Aorta (tissue), 5 donors: ENCODE measurements around the gene PRPF4. TPM values are rescaled to one million over a fixed set of nuclear protein-coding genes. Genes with fewer than 3 reads are reported as not detected.

Experiments
- ATAC-seq: fragments of 200-7000 bp; cut with Tn5 transposase; one replicate; pipeline ENCODE4 v1.9.1; 2022; ENCODE audit warnings: moderate library complexity; ENCODE audit not compliant: low FRiP score
- DNase-seq, 2 donors: peaks; one replicate each; pipeline ENCODE4 v3.0.0-alpha.2; 2020
- H3K27ac ChIP-seq, 2 donors: one replicate each; pipeline ENCODE4 v1.5.1; 2013; ENCODE audit warnings: low read length in 2 of 2, mild to moderate bottlenecking in 2 of 2, moderate library complexity in 2 of 2, control low read depth in 1 of 2, inconsistent platforms in 1 of 2, low read depth in 1 of 2
- H3K27me3 ChIP-seq, 2 donors: one replicate each; pipeline ENCODE4 v1.6.1; 2013; ENCODE audit warnings: control low read depth in 1 of 2, low read length in 1 of 2, mild to moderate bottlenecking in 1 of 2, moderate library complexity in 1 of 2; ENCODE audit not compliant: insufficient read depth in 2 of 2, control insufficient read depth in 1 of 2
- H3K36me3 ChIP-seq, 2 donors: one replicate each; pipeline ENCODE4 v1.6.1; 2013; ENCODE audit warnings: control low read depth in 1 of 2, low read length in 1 of 2, mild to moderate bottlenecking in 1 of 2; ENCODE audit not compliant: insufficient read depth in 2 of 2, control insufficient read depth in 1 of 2
- H3K4me1 ChIP-seq, 2 donors: one replicate each; pipeline ENCODE4 v1.6.1; 2013; ENCODE audit warnings: low read length in 2 of 2, control low read depth in 1 of 2, mild to moderate bottlenecking in 1 of 2, moderate library complexity in 1 of 2; ENCODE audit not compliant: insufficient read depth in 2 of 2, control insufficient read depth in 1 of 2
- H3K4me3 ChIP-seq, 2 donors: one replicate each; pipeline ENCODE4 v1.5.1; 2013; ENCODE audit warnings: low read length in 2 of 2, control low read depth in 1 of 2, mild to moderate bottlenecking in 1 of 2
- H3K9me3 ChIP-seq: one replicate; pipeline ENCODE4 v1.6.1; 2013; ENCODE audit warnings: mild to moderate bottlenecking, low read length; ENCODE audit not compliant: control insufficient read depth
- WGBS, 2 donors: extraction: QIAGEN DNeasy Blood & Tissue Kit; methylation state at CpG; one replicate each; pipeline ENCODE4 v1.1.7; 2013; 5-methylcytosine and 5-hydroxymethylcytosine counted together
- intact Hi-C, 2 donors: fragments of 100-400 bp; cut with DNase I; formaldehyde crosslinking; loops; one replicate each; pipeline versions ENCODE4 v1.14.2 to v1.15.0; 2022
- polyA plus RNA-seq, 2 donors: library from polyadenylated mRNA; stranded (reverse); fragments of 200-250 nt; gene quantifications; one replicate each; pipeline ENCODE4 v1.2.3, GENCODE V29; 2013
- total RNA-seq, 2 donors: library from RNA; stranded (reverse); fragmentation: NEBNext Ultra II Directional; extraction: Animal tissue kit (Norgen Biotek cat#: 25700); gene quantifications; one replicate each; pipeline ENCODE4 v1.2.1, GENCODE V29; 2021
- donor health status: healthy with polysubstance abuse.
- donor health status: Bipolar disorder and iron deficiency.
- donor health status: DM: no; HTN: no; CAD: no.
- donor health status: DM: no; HTN: no; CAD: no.
- donor health status: DM: yes; HTN: yes; CAD: no.

The PRPF4 gene
- total and polyA plus RNA-seq, 4 donors, result 8.4 to 12.9 (median 12.4) TPM

DNA sequence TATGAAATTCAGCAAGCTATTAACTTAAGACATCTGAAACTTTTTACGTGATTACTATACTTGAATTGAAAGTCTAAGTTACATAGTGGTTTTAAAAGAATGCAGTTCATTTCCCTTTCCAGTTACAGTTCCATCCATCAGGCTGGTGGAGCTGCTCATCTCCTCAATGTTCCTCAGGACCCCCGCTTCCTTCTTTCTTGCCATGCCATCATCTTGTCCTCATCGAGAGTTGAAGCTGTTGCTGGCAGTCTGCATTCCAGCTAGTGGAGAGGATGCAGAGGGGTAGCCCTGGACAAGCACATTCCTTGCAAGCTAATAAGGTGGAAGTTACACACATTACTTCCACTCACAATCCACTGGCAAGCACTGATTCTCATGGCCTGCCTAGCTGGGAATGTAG lies 36.5 kb downstream of the PRPF4 start:
- Histone ChIP-seq H3K4me3 (no peak overlapping the region), H3K4me1 (peaks cover 0 to 2% of the 10 kb centered on the region in 2 donors), H3K36me3 (no peaks in the 10 kb centered on the region), H3K27me3 (no peaks in the 10 kb centered on the region), H3K9me3 (no peaks in the 10 kb centered on the region), H3K27ac (no peak overlapping the region)
- 66 to 68% methylated on average over 3 of the region's 3 CpGs for WGBS, 2 donors
- DNase-seq, result no peak
- ATAC-seq, result no peak
- intact Hi-C loops, result loop anchor here in 1 of 2 donors (10.0 kb wide), 1 partner anchor 63 kb away; the partner anchor contains the start of gene HDHD3

DNA sequence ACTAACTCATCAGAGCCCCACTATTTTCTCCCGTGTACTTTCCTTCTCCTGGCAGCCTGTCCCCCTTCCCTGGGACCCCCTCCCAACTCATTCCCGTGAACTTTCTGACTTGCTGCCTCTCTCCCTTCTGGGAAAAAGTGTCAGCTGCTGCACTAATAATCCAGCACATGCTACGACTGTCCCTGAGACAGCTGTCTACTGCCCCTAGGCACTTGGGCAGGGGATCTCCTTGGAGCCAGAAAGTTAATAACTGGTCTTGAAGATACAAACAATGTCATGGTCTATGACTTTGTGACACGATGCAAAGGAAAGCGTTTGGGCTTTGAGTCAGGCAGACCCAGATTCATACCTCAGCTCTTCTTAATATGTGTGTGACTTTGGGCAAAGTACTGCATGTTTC lies 37.8 kb downstream of the PRPF4 start:
- peaks cover 0 to 2% of the 10 kb centered on the region in 2 donors for H3K4me1 ChIP-seq
- H3K4me3 ChIP-seq, result no peak overlapping the region
- 63 to 77% methylated on average over 5 of the region's 5 CpGs for WGBS, 2 donors
- ATAC-seq (no peak), DNase-seq (no peak)
- H3K9me3 ChIP-seq, result no peaks in the 10 kb centered on the region
- no peaks in the 10 kb centered on the region for H3K27me3 ChIP-seq
- no peak overlapping the region for H3K27ac ChIP-seq
- H3K36me3 ChIP-seq, result no peaks in the 10 kb centered on the region
- intact Hi-C loops, result loop anchor here in 1 of 2 donors (10.0 kb wide), 1 partner anchor 62 kb away; the partner anchor contains the start of gene HDHD3

DNA sequence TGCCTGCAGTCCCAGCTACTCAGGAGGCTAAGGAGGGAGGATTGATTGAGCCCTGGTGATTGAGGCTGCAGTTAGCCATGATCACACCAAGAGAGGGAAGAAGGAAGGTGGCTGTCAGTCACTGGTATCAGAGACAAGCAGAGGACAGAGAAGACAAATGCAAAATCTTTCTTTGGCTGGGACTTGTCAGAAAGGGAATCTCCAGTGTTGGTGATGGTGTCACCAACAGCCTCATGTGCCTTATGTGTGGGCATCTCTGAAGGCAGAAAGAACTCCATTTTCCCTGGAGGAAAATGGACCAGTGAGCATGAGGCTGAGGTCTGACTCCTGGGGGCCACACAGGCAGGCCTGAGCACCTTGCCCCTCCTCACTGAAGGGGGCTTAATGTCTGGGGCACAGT lies 39.8 kb downstream of the PRPF4 start:
- Histone ChIP-seq H3K36me3 (no peaks in the 10 kb centered on the region), H3K9me3 (no peaks in the 10 kb centered on the region), H3K4me1 (peaks cover 0 to 2% of the 10 kb centered on the region in 2 donors), H3K27ac (no peak overlapping the region), H3K27me3 (no peaks in the 10 kb centered on the region), H3K4me3 (no peak overlapping the region)
- intact Hi-C loops, result loop anchor here in 1 of 2 donors (5.0 to 10.0 kb wide), 2 partner anchors 60 to 87 kb away; partner anchors contain the start of genes ALAD and HDHD3
- DNase-seq (no peak), ATAC-seq (no peak)

DNA sequence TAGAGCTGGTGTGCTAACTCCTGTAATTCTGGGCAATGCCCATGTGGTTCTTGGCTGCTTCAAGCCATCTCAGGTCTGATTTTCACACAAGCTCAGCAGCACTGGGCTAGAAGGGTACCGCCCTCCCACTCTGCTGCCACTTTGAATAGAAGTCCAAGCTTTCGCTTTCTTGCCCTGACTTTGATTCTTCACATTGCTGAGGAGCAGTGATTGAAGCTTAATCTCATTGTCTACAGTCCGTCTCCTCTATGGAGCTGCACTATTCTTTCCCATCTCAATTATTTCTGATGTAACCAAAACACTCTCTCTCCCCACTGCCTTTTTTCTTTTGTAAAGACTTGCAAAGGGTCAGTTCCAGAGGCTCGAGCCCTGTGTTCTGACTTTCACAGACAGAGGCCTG lies 40.6 kb downstream of the PRPF4 start:
- Histone ChIP-seq H3K9me3 (no peaks in the 10 kb centered on the region), H3K4me3 (no peak overlapping the region), H3K27me3 (no peaks in the 10 kb centered on the region), H3K27ac (no peak overlapping the region), H3K4me1 (peaks cover 0 to 2% of the 10 kb centered on the region in 2 donors), H3K36me3 (no peaks in the 10 kb centered on the region)
- DNase-seq (no peak), ATAC-seq (peak; percentile 36)
- intact Hi-C loops, result loop anchor here in 1 of 2 donors (5.0 to 10.0 kb wide), 2 partner anchors 59 to 86 kb away; partner anchors contain the start of genes ALAD and HDHD3
- whole genome bisulfite sequencing, 2 donors, result 10 to 16% methylated on average over 4 of the region's 4 CpGs

DNA sequence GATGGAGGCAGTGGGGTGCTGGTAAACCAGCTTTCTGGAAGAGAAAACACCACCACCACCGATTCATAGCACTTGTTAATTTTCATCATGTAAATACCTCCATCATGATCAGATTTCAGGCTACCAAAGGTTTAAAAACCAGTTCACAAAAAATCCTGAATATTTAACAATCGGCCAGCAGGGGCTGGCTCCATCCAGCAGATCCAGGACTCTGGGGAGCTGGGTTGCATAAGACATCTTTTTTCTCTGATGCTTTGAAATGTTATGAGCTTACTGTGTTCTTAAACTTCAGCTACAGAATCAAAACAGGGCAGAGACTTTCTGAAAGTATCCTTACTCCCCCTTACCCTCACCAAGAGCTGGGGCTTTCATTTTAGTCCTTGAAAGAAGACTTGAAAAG lies 42.3 kb downstream of the PRPF4 start:
- ATAC-seq, result no peak
- 46 to 49% methylated on average over 2 of the region's 2 CpGs for WGBS, 2 donors
- Histone ChIP-seq H3K9me3 (no peaks in the 10 kb centered on the region), H3K36me3 (no peaks in the 10 kb centered on the region), H3K27ac (no peak overlapping the region), H3K4me3 (no peak overlapping the region), H3K4me1 (peaks cover 0 to 2% of the 10 kb centered on the region in 2 donors), H3K27me3 (no peaks in the 10 kb centered on the region)
- no peak for DNase-seq
- intact Hi-C loops, result loop anchor here in 1 of 2 donors (5.0 to 10.0 kb wide), 2 partner anchors 57 to 85 kb away; partner anchors contain the start of genes ALAD and HDHD3

DNA sequence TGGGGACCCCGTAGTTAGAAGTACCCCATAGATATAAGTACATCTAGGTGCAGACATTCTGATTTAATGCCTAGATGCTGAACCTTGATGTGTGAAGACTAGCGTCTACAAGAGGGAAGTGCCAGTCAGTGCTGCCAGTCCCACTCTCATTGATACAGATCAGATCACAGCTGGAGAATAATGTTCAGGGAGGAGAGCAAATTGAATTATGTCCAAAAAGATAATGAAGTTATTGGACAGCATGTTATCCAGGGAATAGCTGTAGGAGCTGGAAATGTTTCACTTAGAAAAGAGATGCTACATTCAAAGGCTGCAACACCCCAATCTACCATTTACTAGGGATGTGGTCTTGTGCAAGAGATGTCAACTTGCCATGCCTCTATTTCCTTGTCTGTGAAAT lies 43.6 kb downstream of the PRPF4 start:
- ATAC-seq, result no peak
- 90 to 94% methylated on average over 2 of the region's 2 CpGs for WGBS, 2 donors

DNA sequence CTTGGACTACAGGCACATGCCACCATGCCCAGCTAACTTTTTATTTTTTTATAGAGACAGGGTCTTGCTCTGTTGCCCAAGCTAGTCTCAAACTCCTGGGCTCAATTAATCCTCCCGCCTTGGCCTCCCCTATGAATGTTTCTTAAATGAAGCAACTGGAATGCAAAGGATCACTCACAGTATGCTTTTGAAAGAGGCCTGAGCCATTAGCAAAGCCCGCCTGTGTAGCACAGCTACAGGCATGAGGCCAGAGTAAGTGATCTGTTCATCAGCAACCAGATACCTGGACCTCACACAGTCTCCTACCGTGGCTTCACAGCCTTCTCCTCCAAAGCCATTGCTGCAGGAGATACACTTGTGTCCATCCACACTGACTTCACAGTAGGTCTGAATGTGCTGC lies 44.6 kb downstream of the PRPF4 start:
- intact Hi-C loops, result no loop called here
- no peak for ATAC-seq
- H3K4me1 ChIP-seq, result peaks cover 0 to 2% of the 10 kb centered on the region in 2 donors
- H3K4me3 ChIP-seq, result no peak overlapping the region
- no peaks in the 10 kb centered on the region for H3K36me3 ChIP-seq
- WGBS, 2 donors, result 97 to 99% methylated on average over 3 of the region's 3 CpGs
- no peaks in the 10 kb centered on the region for H3K9me3 ChIP-seq
- no peak for DNase-seq
- H3K27ac ChIP-seq, result no peak overlapping the region
- no peaks in the 10 kb centered on the region for H3K27me3 ChIP-seq

More for the DNA sequence above, 43.6 kb downstream of the PRPF4 start:
- no peak for DNase-seq
- Histone ChIP-seq H3K27ac (no peak overlapping the region), H3K4me3 (no peak overlapping the region), H3K4me1 (peaks cover 0 to 2% of the 10 kb centered on the region in 2 donors), H3K9me3 (no peaks in the 10 kb centered on the region), H3K27me3 (no peaks in the 10 kb centered on the region), H3K36me3 (no peaks in the 10 kb centered on the region)
- intact Hi-C loops, result loop anchor here in 1 of 2 donors (5.0 to 10.0 kb wide), 2 partner anchors 56 to 83 kb away; partner anchors contain the start of genes ALAD and HDHD3

DNA sequence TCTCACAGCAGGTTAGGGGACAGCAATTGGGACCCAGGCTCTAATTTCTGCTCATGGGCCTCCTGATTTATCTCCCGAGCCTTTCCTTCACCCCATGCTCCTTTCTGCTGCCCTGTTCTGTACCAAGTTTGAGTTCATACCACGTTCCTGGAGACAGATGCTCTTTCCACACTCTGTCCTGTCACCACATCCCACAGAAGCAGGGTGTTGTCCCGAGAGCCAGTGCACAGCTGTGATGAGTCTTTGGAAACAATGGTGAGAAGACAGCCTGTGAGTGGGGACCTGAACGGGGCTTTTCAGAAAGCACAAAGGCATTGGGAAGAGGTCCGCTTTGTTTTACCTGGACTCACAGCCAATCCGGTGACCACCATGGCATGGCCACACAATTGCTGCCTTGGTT lies 47.2 kb downstream of the PRPF4 start:
- H3K27me3 ChIP-seq, result no peaks in the 10 kb centered on the region
- no peaks in the 10 kb centered on the region for H3K36me3 ChIP-seq
- DNase-seq (no peak), ATAC-seq (no peak)
- H3K27ac ChIP-seq, result no peak overlapping the region
- no peaks in the 10 kb centered on the region for H3K9me3 ChIP-seq
- no peak overlapping the region for H3K4me3 ChIP-seq
- H3K4me1 ChIP-seq, result no peaks in the 10 kb centered on the region
- 83 to 86% methylated on average over 6 of the region's 6 CpGs for WGBS, 2 donors
- intact Hi-C loops, result no loop called here

DNA sequence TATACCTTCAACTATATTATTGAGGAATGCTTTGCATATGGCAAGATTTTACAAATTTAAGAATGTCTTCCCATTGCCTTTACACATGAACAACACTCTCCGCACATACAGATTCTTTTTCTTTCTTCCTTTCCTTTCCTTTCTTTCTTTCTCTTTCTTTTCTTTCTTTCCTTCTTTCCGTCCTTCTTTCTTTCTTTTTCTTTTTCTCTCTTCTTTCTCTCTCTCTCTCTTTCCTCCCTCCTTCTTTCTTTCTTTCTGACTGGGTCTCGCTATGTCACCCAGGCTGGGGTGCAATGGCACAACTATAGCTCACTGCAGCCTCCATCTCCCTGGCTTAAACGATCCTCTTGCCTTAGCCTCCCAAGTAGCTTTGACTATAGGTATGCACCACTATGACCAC lies 50.8 kb downstream of the PRPF4 start:
- Histone ChIP-seq H3K4me3 (no peak overlapping the region), H3K4me1 (no peaks in the 10 kb centered on the region), H3K36me3 (no peaks in the 10 kb centered on the region), H3K9me3 (no peaks in the 10 kb centered on the region), H3K27me3 (no peaks in the 10 kb centered on the region), H3K27ac (no peak overlapping the region)
- intact Hi-C loops, result no loop called here
- no peak for ATAC-seq
- WGBS, 2 donors, result 95 to 96% methylated on average over 4 of the region's 4 CpGs
- no peak for DNase-seq
